ENCODE measurements around the gene SLC26A2.

The SLC26A2 gene

GRCh38 chr5:149957855-149958254, 2.7 kb upstream of the SLC26A2 start:
- TF ChIP-seq YY1 (IDR thresholded peaks at IDR 0.05; ENCODE audit: insufficient read depth, insufficient read length): no peak
- no peak for TF ChIP-seq SUZ12 (IDR thresholded peaks at IDR 0.05; ENCODE audit: extremely low read depth, insufficient read depth, insufficient read length)
- no peak for TF ChIP-seq ZNF274 (IDR thresholded peaks at IDR 0.05; ENCODE audit: low read depth, low read length)
- Histone ChIP-seq H3K4me3 (ENCODE audit: insufficient read length, low read depth) (no peak overlapping the region), H3K9ac (ENCODE audit: insufficient read length, low read depth) (no peak overlapping the region), H3K9me3 (ENCODE audit: insufficient read depth, low read length) (no peaks in the 10 kb centered on the region), H3K4me1 (ENCODE audit: insufficient read depth, insufficient read length) (no peaks in the 10 kb centered on the region), H3K36me3 (ENCODE audit: insufficient read depth, insufficient read length, low read length) (no peaks in the 10 kb centered on the region), H3K27me3 (ENCODE audit: insufficient read depth, insufficient read length) (no peaks in the 10 kb centered on the region)
- no peak for DNase-seq (ENCODE audit: low read depth, low spot score)

DNA sequence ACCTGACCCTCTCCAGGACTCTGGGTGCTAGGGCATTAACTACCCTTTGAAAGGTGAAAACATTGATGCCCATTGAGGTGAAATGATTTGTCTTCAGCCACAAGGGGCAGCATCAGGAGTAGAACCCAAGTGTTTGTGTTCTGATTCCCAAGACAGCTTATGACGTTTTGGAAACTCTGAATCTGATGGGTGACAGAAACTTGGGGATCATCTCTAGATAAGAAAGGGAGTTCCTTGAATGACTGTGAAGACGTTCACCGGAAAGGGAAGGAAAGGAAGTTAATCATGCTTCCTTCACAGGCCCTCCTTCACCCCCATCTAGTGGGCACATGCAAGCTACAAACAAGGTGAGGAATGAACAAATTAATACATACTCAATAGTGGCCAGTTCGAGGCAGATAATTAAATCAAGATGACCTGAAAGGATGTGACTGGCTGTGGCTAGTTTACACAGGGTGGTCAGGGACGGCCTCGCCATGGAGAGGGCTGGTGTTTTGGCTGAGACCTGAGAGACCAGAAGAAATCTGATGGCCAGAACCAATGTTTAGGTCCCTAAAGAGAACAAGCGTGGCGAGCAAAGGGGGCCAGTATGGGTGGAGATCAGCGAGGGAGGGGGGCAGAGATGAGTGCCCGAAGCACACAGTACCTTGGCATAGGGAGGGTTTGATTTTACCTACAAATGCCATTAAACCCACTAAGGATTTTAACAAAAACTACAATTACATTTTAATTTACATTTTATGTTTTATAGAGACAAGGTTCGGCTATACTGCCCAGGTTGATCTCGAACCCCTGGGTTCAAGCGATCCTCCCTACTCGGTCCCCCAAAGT, 937 bp upstream of the SLC26A2 start:
- no peaks in the 10 kb centered on the region for H3K9me3 ChIP-seq (ENCODE audit: insufficient read depth, low read length)
- peak overlapping the region; percentile 76 for H3K4me3 ChIP-seq (ENCODE audit: insufficient read length, low read depth)
- TF ChIP-seq YY1 (IDR thresholded peaks at IDR 0.05; ENCODE audit: insufficient read depth, insufficient read length) (no peak), ZNF274 (IDR thresholded peaks at IDR 0.05; ENCODE audit: low read depth, low read length) (no peak), SUZ12 (IDR thresholded peaks at IDR 0.05; ENCODE audit: extremely low read depth, insufficient read depth, insufficient read length) (no peak)
- DNase-seq (ENCODE audit: low read depth, low spot score): no peak
- no peaks in the 10 kb centered on the region for H3K27me3 ChIP-seq (ENCODE audit: insufficient read depth, insufficient read length)
- no peaks in the 10 kb centered on the region for H3K4me1 ChIP-seq (ENCODE audit: insufficient read depth, insufficient read length)
- peak overlapping the region; percentile 65 for H3K9ac ChIP-seq (ENCODE audit: insufficient read length, low read depth)
- no peaks in the 10 kb centered on the region for H3K36me3 ChIP-seq (ENCODE audit: insufficient read depth, insufficient read length, low read length)

DNA sequence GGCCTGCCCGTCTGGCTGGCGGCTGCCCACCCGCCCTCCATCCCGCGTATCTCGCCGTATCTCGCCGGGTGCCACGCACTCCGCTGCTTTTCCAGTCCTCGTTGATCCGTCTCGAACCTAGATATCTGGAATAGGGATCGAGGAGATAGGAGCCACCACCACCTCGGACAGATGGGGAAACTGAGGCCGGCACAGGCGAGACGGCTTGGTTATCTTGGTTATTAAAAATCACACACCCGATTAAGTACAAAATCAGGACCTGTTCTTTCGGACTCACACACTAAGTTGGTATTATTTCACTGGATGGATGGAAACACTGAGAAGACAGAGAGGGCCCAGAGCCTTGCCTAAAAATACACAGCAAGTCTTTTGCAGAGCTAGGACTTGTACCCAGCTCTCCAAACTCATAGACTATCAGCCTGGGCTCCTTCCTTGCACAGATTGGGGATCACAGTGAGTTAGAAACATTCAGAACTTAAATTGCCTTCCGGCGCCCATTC, 678 bp downstream of the SLC26A2 start:
- Histone ChIP-seq H3K9me3 (ENCODE audit: insufficient read depth, low read length) (no peaks in the 10 kb centered on the region), H3K36me3 (ENCODE audit: insufficient read depth, insufficient read length, low read length) (no peaks in the 10 kb centered on the region), H3K4me3 (ENCODE audit: insufficient read length, low read depth) (peak overlapping the region; percentile 76), H3K9ac (ENCODE audit: insufficient read length, low read depth) (peak overlapping the region; percentile 72), H3K4me1 (ENCODE audit: insufficient read depth, insufficient read length) (no peaks in the 10 kb centered on the region), H3K27me3 (ENCODE audit: insufficient read depth, insufficient read length) (no peaks in the 10 kb centered on the region)
- TF ChIP-seq YY1 (IDR thresholded peaks at IDR 0.05; ENCODE audit: insufficient read depth, insufficient read length): no peak
- no peak for TF ChIP-seq ZNF274 (IDR thresholded peaks at IDR 0.05; ENCODE audit: low read depth, low read length)
- no peak for TF ChIP-seq SUZ12 (IDR thresholded peaks at IDR 0.05; ENCODE audit: extremely low read depth, insufficient read depth, insufficient read length)
- no peak for DNase-seq (ENCODE audit: low read depth, low spot score)

GRCh38 chr5:149961957-149962409, 1.4 kb downstream of the SLC26A2 start:
- Histone ChIP-seq H3K4me3 (ENCODE audit: insufficient read length, low read depth) (no peak overlapping the region), H3K36me3 (ENCODE audit: insufficient read depth, insufficient read length, low read length) (no peaks in the 10 kb centered on the region), H3K9me3 (ENCODE audit: insufficient read depth, low read length) (no peaks in the 10 kb centered on the region), H3K27me3 (ENCODE audit: insufficient read depth, insufficient read length) (no peaks in the 10 kb centered on the region), H3K4me1 (ENCODE audit: insufficient read depth, insufficient read length) (no peaks in the 10 kb centered on the region), H3K9ac (ENCODE audit: insufficient read length, low read depth) (no peak overlapping the region)
- TF ChIP-seq ZNF274 (IDR thresholded peaks at IDR 0.05; ENCODE audit: low read depth, low read length) (no peak), SUZ12 (IDR thresholded peaks at IDR 0.05; ENCODE audit: extremely low read depth, insufficient read depth, insufficient read length) (no peak), YY1 (IDR thresholded peaks at IDR 0.05; ENCODE audit: insufficient read depth, insufficient read length) (no peak)
- no peak for DNase-seq (ENCODE audit: low read depth, low spot score)

DNA sequence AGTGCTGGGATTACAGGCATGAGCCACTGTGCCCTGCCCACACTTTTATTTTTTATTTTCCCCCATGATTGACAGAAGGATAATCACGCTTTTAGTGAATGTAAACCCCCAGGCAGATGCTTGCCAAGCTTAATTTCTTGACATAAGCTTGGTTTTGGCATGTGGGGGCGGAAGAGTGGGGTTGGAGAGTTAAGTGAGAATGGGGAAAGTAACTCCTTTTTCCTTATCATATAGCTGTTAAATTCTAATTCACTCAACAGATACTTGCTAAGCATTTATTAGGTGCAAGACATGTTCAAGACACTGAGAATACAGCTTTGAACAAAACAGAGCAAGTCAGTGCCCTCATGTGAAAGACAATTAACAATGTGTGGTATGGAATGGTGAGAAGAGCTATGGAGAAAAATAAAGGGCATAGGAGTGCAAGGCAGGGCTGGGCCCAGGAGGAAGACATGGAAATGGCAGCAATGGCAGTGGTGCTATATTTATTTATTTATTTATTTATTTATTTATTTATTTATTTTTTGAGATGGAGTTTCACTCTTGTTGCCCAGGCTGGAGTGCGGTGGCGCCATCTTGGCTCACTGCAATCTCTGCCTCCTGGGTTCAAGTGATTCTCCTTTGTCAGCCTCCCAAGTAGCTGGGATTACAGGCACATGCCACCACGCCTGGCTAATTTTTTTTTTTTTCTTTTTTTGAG, 2.2 kb downstream of the SLC26A2 start:
- Histone ChIP-seq H3K9ac (ENCODE audit: insufficient read length, low read depth) (no peak overlapping the region), H3K4me3 (ENCODE audit: insufficient read length, low read depth) (no peak overlapping the region), H3K4me1 (ENCODE audit: insufficient read depth, insufficient read length) (no peaks in the 10 kb centered on the region), H3K9me3 (ENCODE audit: insufficient read depth, low read length) (no peaks in the 10 kb centered on the region), H3K27me3 (ENCODE audit: insufficient read depth, insufficient read length) (no peaks in the 10 kb centered on the region), H3K36me3 (ENCODE audit: insufficient read depth, insufficient read length, low read length) (no peaks in the 10 kb centered on the region)
- TF ChIP-seq ZNF274 (IDR thresholded peaks at IDR 0.05; ENCODE audit: low read depth, low read length) (no peak), YY1 (IDR thresholded peaks at IDR 0.05; ENCODE audit: insufficient read depth, insufficient read length) (no peak), SUZ12 (IDR thresholded peaks at IDR 0.05; ENCODE audit: extremely low read depth, insufficient read depth, insufficient read length) (no peak)
- no peak for DNase-seq (ENCODE audit: low read depth, low spot score)

DNA sequence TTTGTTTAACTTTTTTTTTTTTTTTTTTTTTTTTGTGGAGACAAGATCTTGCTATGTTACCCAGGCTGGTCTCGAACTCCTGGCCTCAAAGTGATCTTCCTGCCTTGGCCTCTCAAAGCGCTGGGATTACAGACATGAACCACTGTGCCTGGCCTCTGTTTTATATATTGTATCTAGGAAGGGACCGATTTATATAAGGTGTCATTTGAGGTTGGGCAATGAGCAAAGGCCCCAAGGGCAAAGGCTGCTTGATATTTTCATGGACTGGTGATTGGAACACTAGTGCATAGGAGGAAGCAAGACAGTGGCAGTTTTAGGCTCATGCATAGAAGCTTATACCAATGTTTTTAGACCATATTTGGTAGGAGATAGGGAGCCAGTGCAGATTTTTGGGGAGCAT, 3.2 kb downstream of the SLC26A2 start:
- no peak overlapping the region for H3K4me3 ChIP-seq (ENCODE audit: insufficient read length, low read depth)
- H3K9ac ChIP-seq (ENCODE audit: insufficient read length, low read depth): no peak overlapping the region
- no peaks in the 10 kb centered on the region for H3K9me3 ChIP-seq (ENCODE audit: insufficient read depth, low read length)
- H3K36me3 ChIP-seq (ENCODE audit: insufficient read depth, insufficient read length, low read length): no peaks in the 10 kb centered on the region
- no peaks in the 10 kb centered on the region for H3K27me3 ChIP-seq (ENCODE audit: insufficient read depth, insufficient read length)
- no peaks in the 10 kb centered on the region for H3K4me1 ChIP-seq (ENCODE audit: insufficient read depth, insufficient read length)
- no peak for DNase-seq (ENCODE audit: low read depth, low spot score)
- no peak for TF ChIP-seq ZNF274 (IDR thresholded peaks at IDR 0.05; ENCODE audit: low read depth, low read length)
- no peak for TF ChIP-seq SUZ12 (IDR thresholded peaks at IDR 0.05; ENCODE audit: extremely low read depth, insufficient read depth, insufficient read length)
- no peak for TF ChIP-seq YY1 (IDR thresholded peaks at IDR 0.05; ENCODE audit: insufficient read depth, insufficient read length)

GRCh38 chr5:149966946-149967345, 6.4 kb downstream of the SLC26A2 start:
- Histone ChIP-seq H3K4me3 (ENCODE audit: insufficient read length, low read depth) (no peak overlapping the region), H3K36me3 (ENCODE audit: insufficient read depth, insufficient read length, low read length) (no peaks in the 10 kb centered on the region), H3K27me3 (ENCODE audit: insufficient read depth, insufficient read length) (no peaks in the 10 kb centered on the region), H3K9ac (ENCODE audit: insufficient read length, low read depth) (no peak overlapping the region), H3K9me3 (ENCODE audit: insufficient read depth, low read length) (no peaks in the 10 kb centered on the region), H3K4me1 (ENCODE audit: insufficient read depth, insufficient read length) (no peaks in the 10 kb centered on the region)
- DNase-seq (ENCODE audit: low read depth, low spot score): no peak
- TF ChIP-seq ZNF274 (IDR thresholded peaks at IDR 0.05; ENCODE audit: low read depth, low read length) (no peak), YY1 (IDR thresholded peaks at IDR 0.05; ENCODE audit: insufficient read depth, insufficient read length) (no peak), SUZ12 (IDR thresholded peaks at IDR 0.05; ENCODE audit: extremely low read depth, insufficient read depth, insufficient read length) (no peak)
